ENCODE data around the gene KCNAB1. TPM values are rescaled to one million over a fixed set of nuclear protein-coding genes. Genes with fewer than 3 reads are reported as not detected.

KCNAB1 gene
- total RNA-seq, 1 experiment from 2014 or later, result not detected

DNA sequence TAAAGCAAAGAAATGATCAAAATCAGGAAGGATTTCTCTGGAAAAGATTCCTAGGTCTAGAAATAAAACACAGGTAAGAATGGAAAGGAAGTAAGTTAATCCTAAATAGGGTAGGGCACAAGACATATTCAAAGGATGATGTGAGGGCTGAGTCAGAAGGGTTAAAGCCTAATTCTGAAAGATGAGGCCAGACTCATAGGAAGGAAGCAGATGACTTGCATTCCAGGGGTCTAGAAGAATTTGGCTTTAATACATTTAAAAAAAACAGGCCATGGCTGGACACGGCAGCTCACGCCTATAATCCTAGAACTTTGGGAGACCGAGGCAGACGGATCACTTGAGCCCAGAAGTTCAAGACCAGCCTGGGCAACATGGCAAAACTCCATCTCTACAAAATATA is 431.4 kb downstream of the KCNAB1 start:
- CTCF ChIA-PET, result no interaction called here
- BruUV-seq (replicated peaks), result no TSS peak
- Histone ChIP-seq H3K27me3 (replicated peaks; ENCODE audit: insufficient read depth, low read depth, low read length, poor library complexity) (no peaks in the 10 kb centered on the region), H3K4me1 (ENCODE audit: insufficient read depth, low read length, poor library complexity, severe bottlenecking) (peaks cover 59% of the 10 kb centered on the region), H3K9me3 (ENCODE audit: low read depth, low read length, poor library complexity, severe bottlenecking) (no peaks in the 10 kb centered on the region), H3K36me3 (ENCODE audit: insufficient read depth, low read length, poor library complexity, severe bottlenecking) (peaks cover 71% of the 10 kb centered on the region), H3K27ac (ENCODE audit: low read depth, low read length, poor library complexity, severe bottlenecking) (peak overlapping the region; percentile 88), H3K4me3 (ENCODE audit: low read depth, low read length, poor library complexity, severe bottlenecking) (peak overlapping the region; percentile 93)
- DNase-seq (ENCODE audit: low spot score), result no peak
- POLR2A ChIA-PET (ENCODE audit: low non-redundant PET), result interaction anchor here (0.6 kb wide), 1 partner anchor 9 kb away, joined by 6 read pairs; no protein-coding TSS in a partner anchor
- intact Hi-C loops (cut with micrococcal nuclease; ENCODE audit: unreplicated experiment), result no loop called here
- no peak for TF ChIP-seq EZH2 (IDR thresholded peaks at IDR 0.05; ENCODE audit: borderline replicate concordance, low read depth, low read length, poor library complexity, severe bottlenecking)
- TF ChIP-seq, protein P1, sequence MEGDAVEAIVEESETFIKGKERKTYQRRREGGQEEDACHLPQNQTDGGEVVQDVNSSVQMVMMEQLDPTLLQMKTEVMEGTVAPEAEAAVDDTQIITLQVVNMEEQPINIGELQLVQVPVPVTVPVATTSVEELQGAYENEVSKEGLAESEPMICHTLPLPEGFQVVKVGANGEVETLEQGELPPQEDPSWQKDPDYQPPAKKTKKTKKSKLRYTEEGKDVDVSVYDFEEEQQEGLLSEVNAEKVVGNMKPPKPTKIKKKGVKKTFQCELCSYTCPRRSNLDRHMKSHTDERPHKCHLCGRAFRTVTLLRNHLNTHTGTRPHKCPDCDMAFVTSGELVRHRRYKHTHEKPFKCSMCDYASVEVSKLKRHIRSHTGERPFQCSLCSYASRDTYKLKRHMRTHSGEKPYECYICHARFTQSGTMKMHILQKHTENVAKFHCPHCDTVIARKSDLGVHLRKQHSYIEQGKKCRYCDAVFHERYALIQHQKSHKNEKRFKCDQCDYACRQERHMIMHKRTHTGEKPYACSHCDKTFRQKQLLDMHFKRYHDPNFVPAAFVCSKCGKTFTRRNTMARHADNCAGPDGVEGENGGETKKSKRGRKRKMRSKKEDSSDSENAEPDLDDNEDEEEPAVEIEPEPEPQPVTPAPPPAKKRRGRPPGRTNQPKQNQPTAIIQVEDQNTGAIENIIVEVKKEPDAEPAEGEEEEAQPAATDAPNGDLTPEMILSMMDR (conservative IDR thresholded peaks at IDR 0.05; ENCODE audit: low read depth, low read length), result no peak

DNA sequence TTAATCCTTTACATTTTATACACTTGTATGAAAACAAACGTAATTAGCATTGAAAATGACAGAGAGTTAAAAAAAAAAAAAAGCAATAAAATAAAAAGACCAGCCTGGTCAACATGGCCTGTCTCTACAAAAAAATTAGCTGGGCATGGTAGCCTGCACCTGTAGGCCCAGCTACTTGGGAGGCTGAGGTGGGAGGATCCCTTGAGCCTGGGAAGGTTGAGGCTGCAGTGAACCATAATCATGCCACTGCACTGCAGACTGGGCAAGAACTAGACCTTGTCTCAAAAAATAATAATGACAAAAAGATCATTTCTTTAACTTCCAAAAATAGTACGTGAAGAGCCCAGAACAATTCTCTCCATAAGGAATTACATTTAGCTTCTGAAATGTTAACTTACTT is 432.6 kb downstream of the KCNAB1 start:
- Histone ChIP-seq H3K4me1 (ENCODE audit: insufficient read depth, low read length, poor library complexity, severe bottlenecking) (peaks cover 55% of the 10 kb centered on the region), H3K27me3 (replicated peaks; ENCODE audit: insufficient read depth, low read depth, low read length, poor library complexity) (no peaks in the 10 kb centered on the region), H3K27ac (ENCODE audit: low read depth, low read length, poor library complexity, severe bottlenecking) (peak overlapping the region; percentile 91), H3K4me3 (ENCODE audit: low read depth, low read length, poor library complexity, severe bottlenecking) (peak overlapping the region; percentile 93), H3K36me3 (ENCODE audit: insufficient read depth, low read length, poor library complexity, severe bottlenecking) (peaks cover 59% of the 10 kb centered on the region), H3K9me3 (ENCODE audit: low read depth, low read length, poor library complexity, severe bottlenecking) (no peaks in the 10 kb centered on the region)
- BruUV-seq (replicated peaks), result no TSS peak
- POLR2A ChIA-PET (ENCODE audit: low non-redundant PET), result interaction anchor here (0.8 kb wide), 1 partner anchor 53 kb away, joined by 5 read pairs; no protein-coding TSS in a partner anchor
- no peak for DNase-seq (ENCODE audit: low spot score)
- TF ChIP-seq, protein P1 (conservative IDR thresholded peaks at IDR 0.05; ENCODE audit: low read depth, low read length), result no peak
- no peak for TF ChIP-seq EZH2 (IDR thresholded peaks at IDR 0.05; ENCODE audit: borderline replicate concordance, low read depth, low read length, poor library complexity, severe bottlenecking)
- CTCF ChIA-PET, result no interaction called here
- intact Hi-C loops (cut with micrococcal nuclease; ENCODE audit: unreplicated experiment), result no loop called here

DNA sequence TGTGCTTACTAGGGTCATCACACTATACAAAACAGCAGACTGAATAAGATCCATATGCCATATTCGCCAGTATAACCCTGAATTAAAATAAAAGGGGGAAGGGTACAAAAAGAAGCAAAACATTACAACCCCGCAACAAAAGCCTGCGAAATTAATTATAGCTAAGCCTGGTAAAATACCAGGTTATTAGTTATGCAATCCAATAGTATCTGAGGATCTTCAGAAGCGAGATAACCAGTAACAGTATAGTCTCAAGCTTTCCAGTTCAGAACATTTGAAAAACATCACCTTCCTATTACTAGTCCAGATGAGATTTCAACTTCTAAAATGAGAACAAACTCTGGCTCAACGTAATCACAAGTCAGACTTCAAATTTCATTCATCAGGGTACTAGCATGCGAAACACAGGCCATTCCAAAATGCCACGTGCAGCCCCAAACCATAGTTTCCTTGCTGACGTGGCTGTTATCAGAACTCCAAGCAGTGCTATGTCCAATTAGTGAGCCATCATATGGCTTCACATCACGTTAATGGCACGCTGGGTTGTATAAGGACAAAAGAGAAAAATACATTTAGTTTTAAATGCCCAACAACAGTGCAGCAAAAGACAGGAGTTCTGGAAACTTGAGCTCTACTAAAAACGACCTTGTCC is 433.5 kb downstream of the KCNAB1 start:
- Histone ChIP-seq H3K36me3 (ENCODE audit: insufficient read depth, low read length, poor library complexity, severe bottlenecking) (peaks cover 50% of the 10 kb centered on the region), H3K9me3 (ENCODE audit: low read depth, low read length, poor library complexity, severe bottlenecking) (no peaks in the 10 kb centered on the region), H3K4me1 (ENCODE audit: insufficient read depth, low read length, poor library complexity, severe bottlenecking) (peaks cover 51% of the 10 kb centered on the region), H3K27ac (ENCODE audit: low read depth, low read length, poor library complexity, severe bottlenecking) (peak overlapping the region; percentile 91), H3K4me3 (ENCODE audit: low read depth, low read length, poor library complexity, severe bottlenecking) (peak overlapping the region; percentile 93), H3K27me3 (replicated peaks; ENCODE audit: insufficient read depth, low read depth, low read length, poor library complexity) (no peaks in the 10 kb centered on the region)
- ChIA-PET CTCF (interaction anchor here (0.6 kb wide), 1 partner anchor 474 kb away, joined by 5 read pairs; no protein-coding TSS in a partner anchor), POLR2A (ENCODE audit: low non-redundant PET) (interaction anchor here (0.6 to 0.8 kb wide), 2 partner anchors 21 to 52 kb away, joined by 5 to 6 read pairs; no protein-coding TSS in a partner anchor)
- DNase-seq (ENCODE audit: low spot score), result peak; percentile 61
- no TSS peak for BruUV-seq (replicated peaks)
- intact Hi-C loops (cut with micrococcal nuclease; ENCODE audit: unreplicated experiment), result loop anchor here (2.0 kb wide), 1 partner anchor 57 kb away; no protein-coding TSS in a partner anchor
- no peak for TF ChIP-seq EZH2 (IDR thresholded peaks at IDR 0.05; ENCODE audit: borderline replicate concordance, low read depth, low read length, poor library complexity, severe bottlenecking)
- TF ChIP-seq, protein P1 (conservative IDR thresholded peaks at IDR 0.05; ENCODE audit: low read depth, low read length), result no peak
